SU-DHL-6 (cell line): Measurements from ENCODE around the gene ADCY10.

Experiments used
- H2AFZ ChIP-seq: fragments of 200-600 bp; sonication (generic); 2 replicates; pipeline ENCODE4 v1.6.1; 2014; ENCODE audit warnings: low read depth, mild to moderate bottlenecking, moderate library complexity, mixed read lengths, antibody characterized with exemption, low read length; ENCODE audit not compliant: severe bottlenecking
- H3F3A ChIP-seq: fragments of 200-600 bp; shearing (Covaris generic); 2 replicates; pipeline ENCODE4 v1.6.0; 2016; ENCODE audit warnings: antibody characterized with exemption, mild to moderate bottlenecking; ENCODE audit not compliant: insufficient read depth
- H3K27ac ChIP-seq: fragments of 200-600 bp; sonication (generic); 2 replicates; pipeline ENCODE4 v1.5.1; 2016; ENCODE audit warnings: low read depth, mild to moderate bottlenecking, low read length, moderate library complexity, mixed read lengths
- H3K27me3 ChIP-seq: fragments of 200-600 bp; sonication (generic), shearing (Covaris generic); 2 replicates; pipeline ENCODE4 v1.6.0; 2014; ENCODE audit warnings: mild to moderate bottlenecking, low read length
- H3K36me3 ChIP-seq: fragments of 200-600 bp; sonication (generic); 2 replicates; pipeline ENCODE4 v1.6.1; 2014; ENCODE audit warnings: mild to moderate bottlenecking, low read length, mixed read lengths
- H3K4me2 ChIP-seq: fragments of 300-600, 200-600 bp; shearing (Covaris generic), sonication (generic); 2 replicates; pipeline ENCODE4 v1.6.0; 2014; ENCODE audit warnings: low read length, low read depth, mild to moderate bottlenecking; ENCODE audit not compliant: poor library complexity, severe bottlenecking
- H3K4me3 ChIP-seq: fragments of 200-600 bp; sonication (generic); 2 replicates; pipeline ENCODE4 v1.5.1; 2014; ENCODE audit warnings: antibody characterized with exemption, low read length, mild to moderate bottlenecking, mixed read lengths; ENCODE audit not compliant: insufficient read depth, poor library complexity, severe bottlenecking
- H3K79me2 ChIP-seq: fragments of 200-600 bp; sonication (generic); 2 replicates; pipeline ENCODE4 v1.6.1; 2014; ENCODE audit warnings: mild to moderate bottlenecking, low read length, moderate library complexity; ENCODE audit not compliant: insufficient read depth
- H3K9ac ChIP-seq: fragments of 200-600 bp; sonication (generic); 2 replicates; pipeline ENCODE4 v1.7.0; 2014; ENCODE audit warnings: mild to moderate bottlenecking, low read length
- H3K9me2 ChIP-seq: fragments of 200-600 bp; sonication (generic); replicated peaks from 2 replicates; pipeline ENCODE4 v1.6.1; 2014; ENCODE audit warnings: low read length; ENCODE audit not compliant: insufficient read depth
- H3K9me3 ChIP-seq: fragments of 200-600 bp; sonication (generic); 2 replicates; pipeline ENCODE4 v1.6.1; 2014; ENCODE audit warnings: low read length, mixed read lengths; ENCODE audit not compliant: insufficient read depth
- H4K20me1 ChIP-seq: fragments of 200-600 bp; sonication (generic); 2 replicates; pipeline ENCODE4 v1.6.1; 2014; ENCODE audit warnings: low read depth, mild to moderate bottlenecking, antibody characterized with exemption, low read length, moderate library complexity, mixed read lengths
- EZH2phosphoT487 ChIP-seq: fragments of 200-600 bp; sonication (generic), shearing (Covaris generic); conservative IDR thresholded peaks from 2 replicates; pipeline ENCODE4 v1.6.1; 2018; ENCODE audit warnings: mild to moderate bottlenecking, antibody characterized with exemption, low read length, moderate library complexity, mixed read lengths
- TF ChIP-seq, protein P1 (sequence below): fragments of 200-600 bp; sonication (generic); IDR thresholded peaks from one replicate; pipeline ENCODE4 v1.5.1; 2017; ENCODE audit warnings: antibody characterized with exemption, mild to moderate bottlenecking, low read length, moderate library complexity; ENCODE audit not compliant: insufficient read depth, poor library complexity, severe bottlenecking

ADCY10 gene

GRCh38 chr1:167928457-167928852 is 14.5 kb upstream of the ADCY10 start:
- H3K36me3 ChIP-seq = no peaks in the 10 kb centered on the region
- no peak overlapping the region for H3K4me3 ChIP-seq
- H3K27me3 ChIP-seq = no peaks in the 10 kb centered on the region
- H3K4me2 ChIP-seq = no peak overlapping the region
- H3K9me3 ChIP-seq = no peaks in the 10 kb centered on the region
- 0 out of 2 replicates have a peak, but pooled peaks cover 2% of the 10 kb centered on the region for H4K20me1 ChIP-seq
- H3K27ac ChIP-seq = no peak overlapping the region
- H3K9me2 ChIP-seq = no peaks in the 10 kb centered on the region
- no peak overlapping the region for H3K9ac ChIP-seq
- TF ChIP-seq EZH2phosphoT487 = no peak
- no peaks in the 10 kb centered on the region for H3F3A ChIP-seq
- H2AFZ ChIP-seq = no peak overlapping the region
- peaks cover 4% of the 10 kb centered on the region; the same call in 1 of the 2 replicates for H3K79me2 ChIP-seq

GRCh38 chr1:167927046-167927754 is 13.3 kb upstream of the ADCY10 start:
- H4K20me1 ChIP-seq = 0 out of 2 replicates have a peak, but pooled peaks cover 2% of the 10 kb centered on the region
- no peaks in the 10 kb centered on the region for H3K79me2 ChIP-seq
- peaks cover 3% of the 10 kb centered on the region; the same call in 1 of the 2 replicates for H3K36me3 ChIP-seq
- no peaks in the 10 kb centered on the region for H3F3A ChIP-seq
- H3K4me2 ChIP-seq = no peak overlapping the region
- H3K27me3 ChIP-seq = no peaks in the 10 kb centered on the region
- H3K9ac ChIP-seq = no peak overlapping the region
- H3K9me3 ChIP-seq = no peaks in the 10 kb centered on the region
- no peak overlapping the region for H2AFZ ChIP-seq
- no peak overlapping the region for H3K27ac ChIP-seq
- no peaks in the 10 kb centered on the region for H3K9me2 ChIP-seq
- no peak for TF ChIP-seq EZH2phosphoT487
- TF ChIP-seq, protein P1, sequence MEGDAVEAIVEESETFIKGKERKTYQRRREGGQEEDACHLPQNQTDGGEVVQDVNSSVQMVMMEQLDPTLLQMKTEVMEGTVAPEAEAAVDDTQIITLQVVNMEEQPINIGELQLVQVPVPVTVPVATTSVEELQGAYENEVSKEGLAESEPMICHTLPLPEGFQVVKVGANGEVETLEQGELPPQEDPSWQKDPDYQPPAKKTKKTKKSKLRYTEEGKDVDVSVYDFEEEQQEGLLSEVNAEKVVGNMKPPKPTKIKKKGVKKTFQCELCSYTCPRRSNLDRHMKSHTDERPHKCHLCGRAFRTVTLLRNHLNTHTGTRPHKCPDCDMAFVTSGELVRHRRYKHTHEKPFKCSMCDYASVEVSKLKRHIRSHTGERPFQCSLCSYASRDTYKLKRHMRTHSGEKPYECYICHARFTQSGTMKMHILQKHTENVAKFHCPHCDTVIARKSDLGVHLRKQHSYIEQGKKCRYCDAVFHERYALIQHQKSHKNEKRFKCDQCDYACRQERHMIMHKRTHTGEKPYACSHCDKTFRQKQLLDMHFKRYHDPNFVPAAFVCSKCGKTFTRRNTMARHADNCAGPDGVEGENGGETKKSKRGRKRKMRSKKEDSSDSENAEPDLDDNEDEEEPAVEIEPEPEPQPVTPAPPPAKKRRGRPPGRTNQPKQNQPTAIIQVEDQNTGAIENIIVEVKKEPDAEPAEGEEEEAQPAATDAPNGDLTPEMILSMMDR = no peak
- H3K4me3 ChIP-seq = no peak overlapping the region

- Histone ChIP-seq H3K4me3 (no peak overlapping the region), H3K4me2 (no peak overlapping the region), H3K9me2 (no peaks in the 10 kb centered on the region), H2AFZ (no peak overlapping the region), H3K79me2 (no peaks in the 10 kb centered on the region), H3K27me3 (no peaks in the 10 kb centered on the region), H4K20me1 (no peaks in the 10 kb centered on the region), H3K27ac (no peak overlapping the region), H3K9ac (no peak overlapping the region), H3K9me3 (no peaks in the 10 kb centered on the region), H3F3A (no peaks in the 10 kb centered on the region), H3K36me3 (peaks cover 3% of the 10 kb centered on the region; the same call in 1 of the 2 replicates)
- TF ChIP-seq EZH2phosphoT487 = no peak
- TF ChIP-seq, protein P1 = no peak
Observed at GRCh38 chr1:167926486-167926997, 12.6 kb upstream of the ADCY10 start.
